Lower lobe of right lung (tissue), 2 donors: ENCODE measurements around the gene SYT3. TPM values are rescaled to one million over a fixed set of nuclear protein-coding genes. Genes with fewer than 3 reads are reported as not detected.
A peak's percentile ranks its signal among the peaks of the same experiment; 100 is the strongest.
"Not testable (repeated sequence)": the region's sequence is repeated elsewhere in the genome, so short reads cannot be mapped to it uniquely, and the experiment has no call there.

Source experiments
- ATAC-seq, 2 donors: fragments of 200-7000 bp; cut with Tn5 transposase; one replicate each; pipeline ENCODE4 v1.9.1; 2020 to 2022; ENCODE audit warnings: mild to moderate bottlenecking in 2 of 2, moderate library complexity in 2 of 2
- DNase-seq: peaks from one replicate; pipeline ENCODE4 v3.0.0-alpha.2; 2020
- H3K27ac ChIP-seq: fragments of 200-600 bp; one replicate; pipeline ENCODE4 v1.8.0; 2022
- H3K27me3 ChIP-seq: fragments of 200-600 bp; one replicate; pipeline ENCODE4 v1.8.0; 2022; ENCODE audit warnings: low read depth
- H3K36me3 ChIP-seq: fragments of 200-600 bp; one replicate; pipeline ENCODE4 v1.8.0; 2022; ENCODE audit warnings: mild to moderate bottlenecking
- H3K4me1 ChIP-seq: fragments of 200-600 bp; one replicate; pipeline ENCODE4 v1.8.0; 2022
- H3K4me3 ChIP-seq: fragments of 200-600 bp; one replicate; pipeline ENCODE4 v1.8.0; 2022; ENCODE audit warnings: mild to moderate bottlenecking
- H3K9me3 ChIP-seq: fragments of 200-600 bp; one replicate; pipeline ENCODE4 v1.8.0; 2022
- CTCF ChIP-seq: fragments of 200-600 bp; IDR thresholded peaks from one replicate; pipeline ENCODE4 v1.8.0; 2022; ENCODE audit warnings: antibody characterized with exemption, mild to moderate bottlenecking
- intact Hi-C: fragments of 100-400 bp; cut with DNase I; formaldehyde crosslinking; loops from one replicate; pipeline ENCODE4 v1.11.0; 2022
- total RNA-seq: library from RNA; stranded (reverse); fragmentation: NEBNext Ultra II Directional; extraction: Animal tissue kit (Norgen Biotek cat#: 25700); gene quantifications from one replicate; pipeline ENCODE4 v1.2.1, GENCODE V29; 2021
- donor health status: DM: no; HTN: yes; CAD: no; lungs with severe emphysema.

Gene SYT3
- total RNA-seq, 1 donor from 2014 or later: 1.2 TPM

- ATAC-seq (peak in 1 of 2 donors; percentile 43), DNase-seq (no peak)
- H3K27ac ChIP-seq: no peak overlapping the region
- no peak overlapping the region for H3K4me3 ChIP-seq
- H3K27me3 ChIP-seq: peaks cover 23% of the 10 kb centered on the region
- TF ChIP-seq CTCF: no peak
- no peaks in the 10 kb centered on the region for H3K4me1 ChIP-seq
- H3K36me3 ChIP-seq: no peaks in the 10 kb centered on the region
- intact Hi-C loops: no loop called here
- H3K9me3 ChIP-seq: no peaks in the 10 kb centered on the region
Observed at GRCh38 chr19:50601407-50602088, 38.1 kb downstream of the SYT3 start.

DNA sequence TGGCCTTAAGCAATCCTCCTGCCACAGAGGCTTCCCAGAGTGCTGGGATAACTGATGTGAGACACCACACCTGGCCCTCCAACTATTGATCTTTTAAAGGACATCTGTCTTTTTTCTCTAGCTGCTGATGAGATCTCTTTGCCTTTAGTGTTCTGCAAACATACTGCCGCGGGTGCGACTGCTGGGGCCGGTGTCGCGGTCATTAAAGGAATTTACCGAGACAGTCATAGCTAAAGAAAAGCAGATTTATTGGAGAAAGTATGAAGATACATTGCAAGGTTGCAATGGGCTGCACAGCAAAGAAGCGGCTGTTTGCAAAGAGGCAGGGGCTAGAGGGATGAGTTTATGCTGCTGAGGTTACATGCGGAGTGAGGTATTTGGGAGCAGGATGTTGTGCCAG is 40.3 kb downstream of the SYT3 start:
- TF ChIP-seq CTCF: no peak
- peaks cover 25% of the 10 kb centered on the region for H3K27me3 ChIP-seq

GRCh38 chr19:50590191-50590590 is 49.5 kb downstream of the SYT3 start:
- H3K4me3 ChIP-seq: no peak overlapping the region
- intact Hi-C loops: no loop called here
- TF ChIP-seq CTCF: no peak
- no peak overlapping the region for H3K27ac ChIP-seq
- no peak for ATAC-seq
- no peaks in the 10 kb centered on the region for H3K36me3 ChIP-seq
- H3K4me1 ChIP-seq: no peaks in the 10 kb centered on the region
- H3K27me3 ChIP-seq: peaks cover 6% of the 10 kb centered on the region
- DNase-seq: no peak
- H3K9me3 ChIP-seq: no peaks in the 10 kb centered on the region

More for the DNA sequence above, 40.3 kb downstream of the SYT3 start:
- H3K4me1 ChIP-seq: no peaks in the 10 kb centered on the region
- H3K27ac ChIP-seq: no peak overlapping the region
- H3K4me3 ChIP-seq: no peak overlapping the region
- H3K36me3 ChIP-seq: no peaks in the 10 kb centered on the region
- ATAC-seq (no peak), DNase-seq (no peak)
- no peaks in the 10 kb centered on the region for H3K9me3 ChIP-seq
- intact Hi-C loops: no loop called here

DNA sequence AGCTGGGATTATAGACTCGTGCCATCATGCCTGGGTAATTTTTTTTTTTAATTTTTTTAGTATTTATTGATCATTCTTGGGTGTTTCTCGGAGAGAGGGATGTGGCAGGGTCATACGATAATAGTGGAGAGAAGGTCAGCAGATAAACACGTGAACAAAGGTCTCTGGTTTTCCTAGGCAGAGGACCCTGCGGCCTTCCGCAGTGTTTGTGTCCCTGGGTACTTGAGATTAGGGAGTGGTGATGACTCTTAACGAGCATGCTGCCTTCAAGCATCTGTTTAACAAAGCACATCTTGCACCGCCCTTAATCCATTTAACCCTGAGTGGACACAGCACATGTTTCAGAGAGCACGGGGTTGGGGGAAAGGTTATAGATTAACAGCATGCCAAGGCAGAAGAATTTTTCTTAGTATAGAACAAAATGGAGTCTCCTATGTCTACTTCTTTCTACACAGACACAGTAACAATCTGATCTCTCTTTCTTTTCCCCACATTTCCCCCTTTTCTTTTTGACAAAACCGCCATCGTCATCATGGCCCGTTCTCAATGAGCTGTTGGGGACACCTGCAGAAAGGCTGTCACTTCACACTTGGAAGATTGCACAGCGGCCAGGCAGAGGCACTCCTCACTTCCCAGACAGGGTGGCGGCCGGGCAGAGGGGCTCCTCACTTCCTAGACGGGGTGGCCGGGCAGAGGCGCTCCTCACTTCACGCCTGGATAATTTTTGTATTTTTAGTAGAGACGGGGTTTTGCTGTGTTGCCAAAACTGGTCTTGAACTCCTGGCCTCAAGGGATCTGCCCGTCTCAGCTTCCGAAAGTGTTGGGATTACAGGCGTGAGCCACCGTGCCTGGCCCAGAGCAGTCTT is 57.7 kb downstream of the SYT3 start:
- H3K36me3 ChIP-seq, H3K4me3 ChIP-seq, intact Hi-C loops, ATAC-seq, H3K27ac ChIP-seq, H3K4me1 ChIP-seq, H3K9me3 ChIP-seq, DNase-seq: not testable (repeated sequence)
- peaks cover 14% of the 10 kb centered on the region for H3K27me3 ChIP-seq

DNA sequence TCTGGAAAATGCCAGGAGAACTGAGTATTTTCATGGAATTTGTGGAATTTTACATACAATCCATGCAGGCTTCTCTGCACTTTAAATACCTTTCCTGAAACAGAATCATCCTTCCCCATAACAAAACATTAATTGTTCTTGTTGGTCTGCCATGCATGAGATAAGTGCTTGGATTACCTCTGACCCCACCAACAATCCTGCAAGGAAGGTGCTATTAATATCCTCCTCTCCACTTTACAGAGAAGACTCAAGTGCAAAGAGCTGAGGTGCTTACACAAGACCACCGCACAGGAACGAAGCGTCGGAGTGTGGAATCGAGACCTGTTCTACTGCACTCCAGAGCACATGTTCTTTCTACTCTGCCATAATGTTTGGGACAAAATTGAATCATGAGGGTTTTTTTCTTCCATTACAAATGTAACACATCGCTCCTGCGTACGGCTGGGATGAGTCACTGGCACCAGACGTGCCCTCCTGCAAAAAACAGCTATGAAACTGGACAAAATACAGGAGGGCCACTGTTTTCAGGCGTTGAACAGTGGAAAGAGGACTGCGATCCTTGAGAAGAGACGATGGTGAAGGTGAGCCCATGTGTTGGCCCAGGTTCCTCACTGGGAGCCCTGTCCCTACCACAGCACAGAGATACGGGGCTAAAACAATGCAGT is 58.6 kb downstream of the SYT3 start:
- DNase-seq: no peak
- TF ChIP-seq CTCF: no peak
- no peaks in the 10 kb centered on the region for H3K4me1 ChIP-seq
- no peak overlapping the region for H3K27ac ChIP-seq
- ATAC-seq: no peak
- H3K4me3 ChIP-seq: no peak overlapping the region
- H3K9me3 ChIP-seq: no peaks in the 10 kb centered on the region
- H3K36me3 ChIP-seq: no peaks in the 10 kb centered on the region
- intact Hi-C loops: no loop called here
- peaks cover 14% of the 10 kb centered on the region for H3K27me3 ChIP-seq
